Activated T-helper 17 cell treated with anti-CD3 and anti-CD28 coated beads, Interleukin-2, amount 50 U/mL, for 72 hours (primary cell): ENCODE results near the gene IL32. TPM values are rescaled to one million over a fixed set of nuclear protein-coding genes. Genes with fewer than 3 reads are reported as not detected.
"Not testable (repeated sequence)": the region's sequence is repeated elsewhere in the genome, so short reads cannot be mapped to it uniquely, and the experiment has no call there.

Experiments used
- ATAC-seq: fragments of 150-1000 bp; cut with Tn5 transposase; replicated peaks from 2 replicates; pipeline ENCODE4 v1.10.0; 2021; ENCODE audit warnings: mild to moderate bottlenecking, moderate library complexity
- H3K27ac Mint-ChIP-seq: one replicate; pipeline ENCODE4 v1.8.0; 2022; ENCODE audit warnings: mixed read lengths
- H3K27me3 Mint-ChIP-seq: one replicate; pipeline ENCODE4 v1.8.0; 2022; ENCODE audit warnings: mixed read lengths
- H3K36me3 Mint-ChIP-seq: one replicate; pipeline ENCODE4 v1.8.0; 2022; ENCODE audit warnings: low read depth, mild to moderate bottlenecking, mixed read lengths
- H3K4me1 Mint-ChIP-seq: one replicate; pipeline ENCODE4 v1.8.0; 2022; ENCODE audit warnings: mixed read lengths
- H3K4me3 Mint-ChIP-seq: one replicate; pipeline ENCODE4 v1.8.0; 2022; ENCODE audit warnings: mild to moderate bottlenecking, mixed read lengths
- H3K9me3 Mint-ChIP-seq: one replicate; pipeline ENCODE4 v1.8.0; 2022; ENCODE audit warnings: mixed read lengths
- total RNA-seq, 2 donors: library from RNA; stranded (reverse); gene quantifications; one replicate each; pipeline ENCODE4 v1.2.3, GENCODE V29; 2022

The IL32 gene
- total RNA-seq, 2 donors from 2014 or later: 3,603 to 3,666 TPM

- H3K27me3 Mint-ChIP-seq: no peaks in the 10 kb centered on the region
- peak overlapping the region; percentile 100 for H3K4me3 Mint-ChIP-seq
- H3K9me3 Mint-ChIP-seq: no peaks in the 10 kb centered on the region
- ATAC-seq: no peak
- peak overlapping the region; percentile 99 for H3K27ac Mint-ChIP-seq
- H3K36me3 Mint-ChIP-seq: peaks cover 52% of the 10 kb centered on the region
- peaks cover 26% of the 10 kb centered on the region for H3K4me1 Mint-ChIP-seq
Measured at GRCh38 chr16:3063625-3064386, 1.6 kb upstream of the IL32 start.

GRCh38 chr16:3065742-3066439 lies 451 bp downstream of the IL32 start:
- peaks cover 25% of the 10 kb centered on the region for H3K4me1 Mint-ChIP-seq
- no peak for ATAC-seq
- peaks cover 61% of the 10 kb centered on the region for H3K36me3 Mint-ChIP-seq
- peak overlapping the region; percentile 99 for H3K27ac Mint-ChIP-seq
- H3K4me3 Mint-ChIP-seq: peak overlapping the region; percentile 100
- no peaks in the 10 kb centered on the region for H3K9me3 Mint-ChIP-seq
- H3K27me3 Mint-ChIP-seq: no peaks in the 10 kb centered on the region

- ATAC-seq: no peak
- Mint-ChIP-seq H3K27me3 (no peaks in the 10 kb centered on the region), H3K9me3 (no peaks in the 10 kb centered on the region), H3K27ac (peak overlapping the region; percentile 99), H3K4me3 (peak overlapping the region; percentile 100), H3K36me3 (peaks cover 65% of the 10 kb centered on the region), H3K4me1 (peaks cover 27% of the 10 kb centered on the region)
Measured at GRCh38 chr16:3066440-3066748, 954 bp downstream of the IL32 start.

DNA sequence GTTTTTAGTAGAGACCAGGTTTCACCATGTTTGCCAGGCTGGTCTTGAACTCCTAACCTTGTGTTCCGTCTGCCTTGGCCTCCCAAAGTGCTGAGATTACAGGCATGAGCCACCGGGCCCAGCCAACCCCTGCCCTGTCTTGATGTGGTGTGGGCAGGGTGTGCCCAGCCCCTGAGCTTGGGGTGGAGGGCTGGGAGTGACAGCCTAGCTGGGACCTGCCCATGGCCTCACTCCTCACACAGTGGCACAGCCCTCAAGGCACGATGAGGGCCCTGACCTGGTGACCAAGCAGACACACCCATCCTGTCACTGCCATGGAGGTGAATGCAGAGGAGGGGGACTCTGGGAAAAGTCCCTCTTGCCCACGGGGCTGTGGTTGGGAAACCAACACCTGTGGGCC lies 3.0 kb downstream of the IL32 start:
- H3K36me3 Mint-ChIP-seq: peaks cover 77% of the 10 kb centered on the region
- peak overlapping the region; percentile 100 for H3K4me3 Mint-ChIP-seq
- no peaks in the 10 kb centered on the region for H3K27me3 Mint-ChIP-seq
- ATAC-seq: no peak
- H3K4me1 Mint-ChIP-seq: peaks cover 36% of the 10 kb centered on the region
- H3K27ac Mint-ChIP-seq: peak overlapping the region; percentile 99
- no peaks in the 10 kb centered on the region for H3K9me3 Mint-ChIP-seq

- peak overlapping the region; percentile 100 for H3K4me3 Mint-ChIP-seq
- ATAC-seq, H3K27me3 Mint-ChIP-seq, H3K9me3 Mint-ChIP-seq: not testable (repeated sequence)
- H3K36me3 Mint-ChIP-seq: peaks cover 83% of the 10 kb centered on the region
- H3K27ac Mint-ChIP-seq: peak overlapping the region; percentile 84
- peaks cover 38% of the 10 kb centered on the region for H3K4me1 Mint-ChIP-seq
Measured at GRCh38 chr16:3069146-3069545, 3.7 kb downstream of the IL32 start.

GRCh38 chr16:3070608-3071111 lies 5.2 kb downstream of the IL32 start:
- peak overlapping the region; percentile 100 for H3K4me3 Mint-ChIP-seq
- no peaks in the 10 kb centered on the region for H3K9me3 Mint-ChIP-seq
- H3K36me3 Mint-ChIP-seq: peaks cover 84% of the 10 kb centered on the region
- peaks cover 43% of the 10 kb centered on the region for H3K4me1 Mint-ChIP-seq
- no peaks in the 10 kb centered on the region for H3K27me3 Mint-ChIP-seq
- H3K27ac Mint-ChIP-seq: peak overlapping the region; percentile 84
- ATAC-seq: peak; percentile 8

GRCh38 chr16:3071655-3072054 lies 6.2 kb downstream of the IL32 start:
- Mint-ChIP-seq H3K9me3 (no peaks in the 10 kb centered on the region), H3K27ac (peak overlapping the region; percentile 64), H3K27me3 (no peaks in the 10 kb centered on the region), H3K4me1 (peaks cover 43% of the 10 kb centered on the region), H3K36me3 (peaks cover 84% of the 10 kb centered on the region), H3K4me3 (peak overlapping the region; percentile 100)
- no peak for ATAC-seq

- peak overlapping the region; percentile 100 for H3K4me3 Mint-ChIP-seq
- H3K27me3 Mint-ChIP-seq, ATAC-seq: not testable (repeated sequence)
Measured at GRCh38 chr16:3072148-3072547, 6.7 kb downstream of the IL32 start.

GRCh38 chr16:3072576-3073263 lies 7.3 kb downstream of the IL32 start:
- H3K27me3 Mint-ChIP-seq, H3K9me3 Mint-ChIP-seq: not testable (repeated sequence)
- Mint-ChIP-seq H3K4me1 (peaks cover 45% of the 10 kb centered on the region), H3K27ac (peak overlapping the region; percentile 95), H3K4me3 (peak overlapping the region; percentile 100), H3K36me3 (peaks cover 84% of the 10 kb centered on the region)
- peak; percentile 23 for ATAC-seq

More at GRCh38 chr16:3072148-3072547, 6.7 kb downstream of the IL32 start:
- not testable (repeated sequence) for H3K9me3 Mint-ChIP-seq
- H3K36me3 Mint-ChIP-seq: peaks cover 84% of the 10 kb centered on the region
- peaks cover 43% of the 10 kb centered on the region for H3K4me1 Mint-ChIP-seq
- peak overlapping the region; percentile 64 for H3K27ac Mint-ChIP-seq

DNA sequence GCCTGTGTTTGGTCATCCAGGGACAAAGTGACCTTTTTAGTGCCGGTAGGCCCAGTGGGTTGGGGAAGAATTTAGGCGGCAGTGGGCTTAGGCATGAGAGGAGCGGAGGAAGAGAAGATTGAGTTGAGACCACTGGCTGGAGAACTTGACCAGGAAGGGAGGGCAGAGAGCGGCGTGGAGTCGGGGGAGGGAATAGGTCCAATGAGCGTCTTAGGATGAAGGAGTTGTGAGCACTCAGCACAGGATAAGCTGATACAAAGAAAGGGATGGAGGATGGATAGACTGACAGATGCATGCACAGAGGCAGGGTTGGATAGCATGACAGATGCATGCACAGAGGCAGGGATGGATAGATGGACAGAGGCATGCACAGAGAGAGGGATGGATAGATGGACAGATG lies 8.0 kb downstream of the IL32 start:
- ATAC-seq: no peak
- Mint-ChIP-seq H3K36me3 (peaks cover 84% of the 10 kb centered on the region), H3K9me3 (no peaks in the 10 kb centered on the region), H3K27ac (peak overlapping the region; percentile 95), H3K4me1 (peaks cover 51% of the 10 kb centered on the region), H3K27me3 (no peaks in the 10 kb centered on the region), H3K4me3 (peak overlapping the region; percentile 76)

- peak; percentile 71 for ATAC-seq
- H3K9me3 Mint-ChIP-seq: no peaks in the 10 kb centered on the region
Measured at GRCh38 chr16:3074860-3075522, 9.6 kb downstream of the IL32 start.

DNA sequence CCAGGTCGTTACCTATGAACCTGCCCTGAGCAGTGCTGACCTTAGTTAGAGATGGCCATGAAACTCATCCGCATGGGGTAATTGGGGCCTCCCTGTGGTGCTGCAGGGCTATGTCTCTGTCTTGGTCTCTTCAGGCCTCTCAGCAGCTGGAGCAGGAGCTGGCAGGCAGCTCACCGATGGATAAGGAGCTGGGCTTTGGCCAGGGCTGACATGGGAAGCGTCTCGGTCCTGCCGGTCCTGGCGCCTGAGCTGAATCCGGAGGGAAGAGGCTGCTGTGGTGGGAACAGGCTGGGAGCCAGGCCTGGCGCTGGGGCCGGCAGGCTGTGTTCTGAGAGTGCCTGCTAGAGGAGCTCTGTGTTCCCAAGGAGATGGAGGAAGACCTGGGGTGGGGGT lies 10.1 kb downstream of the IL32 start:
- Mint-ChIP-seq H3K9me3 (no peaks in the 10 kb centered on the region), H3K4me3 (peak overlapping the region; percentile 76), H3K27ac (peak overlapping the region; percentile 95), H3K27me3 (no peaks in the 10 kb centered on the region), H3K36me3 (peaks cover 80% of the 10 kb centered on the region), H3K4me1 (peaks cover 51% of the 10 kb centered on the region)
- peak; percentile 14 for ATAC-seq

More at GRCh38 chr16:3074860-3075522, 9.6 kb downstream of the IL32 start:
- Mint-ChIP-seq H3K27me3 (no peaks in the 10 kb centered on the region), H3K4me3 (peak overlapping the region; percentile 76), H3K4me1 (peaks cover 50% of the 10 kb centered on the region), H3K27ac (peak overlapping the region; percentile 95), H3K36me3 (peaks cover 80% of the 10 kb centered on the region)

DNA sequence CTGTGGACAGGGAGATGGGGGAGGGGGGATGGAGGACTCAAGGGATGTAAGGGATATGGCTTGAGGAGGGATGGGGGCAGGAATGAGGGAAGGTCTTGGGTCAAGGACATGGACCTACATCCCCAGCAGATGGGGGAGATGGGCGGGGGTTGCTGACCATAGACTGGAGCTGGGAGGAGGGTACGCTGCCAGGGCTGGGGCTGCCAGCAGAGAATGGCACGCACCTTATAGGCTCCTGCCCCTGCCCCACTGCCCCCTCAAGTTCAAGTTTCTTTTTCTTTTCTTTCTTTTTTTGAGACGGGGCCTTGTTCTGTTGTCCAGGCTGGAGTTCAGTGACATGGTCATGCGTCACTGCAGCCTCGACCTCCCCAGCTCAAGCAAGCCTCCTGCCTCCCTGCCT lies 10.5 kb downstream of the IL32 start:
- H3K9me3 Mint-ChIP-seq, ATAC-seq, H3K27me3 Mint-ChIP-seq: not testable (repeated sequence)
- H3K27ac Mint-ChIP-seq: peak overlapping the region; percentile 95
- peaks cover 55% of the 10 kb centered on the region for H3K4me1 Mint-ChIP-seq
- H3K36me3 Mint-ChIP-seq: peaks cover 85% of the 10 kb centered on the region
- H3K4me3 Mint-ChIP-seq: peak overlapping the region; percentile 76

DNA sequence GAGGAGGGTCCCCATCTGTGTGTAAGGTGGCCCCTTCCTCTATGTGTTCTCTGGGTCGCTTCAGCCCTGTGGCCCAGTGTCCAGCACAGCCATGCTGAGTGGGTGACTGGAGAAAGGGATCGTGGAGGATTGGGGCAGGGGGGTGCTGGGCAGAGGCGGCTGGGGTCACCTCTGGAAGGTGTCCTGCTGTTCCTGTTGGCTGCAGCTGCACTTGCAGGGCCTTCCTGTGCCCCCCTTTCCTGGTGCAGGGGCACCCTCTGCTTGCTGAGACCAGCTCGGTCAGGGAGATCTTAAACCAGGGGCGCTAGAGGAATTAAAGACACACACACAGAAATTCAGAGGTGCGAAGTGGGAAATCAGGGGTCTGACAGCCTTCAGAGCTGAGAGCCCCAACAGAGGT lies 11.1 kb downstream of the IL32 start:
- Mint-ChIP-seq H3K36me3 (peaks cover 85% of the 10 kb centered on the region), H3K9me3 (no peaks in the 10 kb centered on the region), H3K4me3 (peak overlapping the region; percentile 76), H3K27ac (peak overlapping the region; percentile 95), H3K27me3 (no peaks in the 10 kb centered on the region), H3K4me1 (peaks cover 55% of the 10 kb centered on the region)
- ATAC-seq: no peak
